Endothelial cell (in vitro differentiated cells): ENCODE results near the gene RAB11FIP4. TPM values are rescaled to one million over a fixed set of nuclear protein-coding genes. Genes with fewer than 3 reads are reported as not detected.

Source experiments
- DNase-seq: peaks from one replicate; pipeline ENCODE4 v3.0.0; 2021; ENCODE audit warnings: low spot score
- H3K27ac Mint-ChIP-seq: one replicate; pipeline ENCODE4 v1.8.0; 2021; ENCODE audit warnings: mixed read lengths, inconsistent platforms; ENCODE audit not compliant: unreplicated experiment
- H3K27me3 Mint-ChIP-seq: one replicate; pipeline ENCODE4 v1.8.0; 2021; ENCODE audit warnings: mild to moderate bottlenecking, moderate library complexity, mixed read lengths, inconsistent platforms; ENCODE audit not compliant: unreplicated experiment
- H3K36me3 Mint-ChIP-seq: one replicate; pipeline ENCODE4 v1.8.0; 2021; ENCODE audit warnings: mild to moderate bottlenecking, low read depth, mixed read lengths, inconsistent platforms; ENCODE audit not compliant: unreplicated experiment
- H3K4me1 Mint-ChIP-seq: one replicate; pipeline ENCODE4 v1.8.0; 2021; ENCODE audit warnings: mild to moderate bottlenecking, mixed read lengths, inconsistent platforms; ENCODE audit not compliant: unreplicated experiment
- H3K4me3 Mint-ChIP-seq: one replicate; pipeline ENCODE4 v1.8.0; 2021; ENCODE audit warnings: mild to moderate bottlenecking, mixed read lengths, inconsistent platforms; ENCODE audit not compliant: unreplicated experiment
- H3K9me3 Mint-ChIP-seq: one replicate; pipeline ENCODE4 v1.8.0; 2021; ENCODE audit warnings: mixed read lengths, inconsistent platforms; ENCODE audit not compliant: unreplicated experiment
- total RNA-seq: library from RNA; stranded (reverse); fragmentation: NEBNext Ultra II Directional; extraction: Animal tissue kit (Norgen Biotek cat#: 25700); gene quantifications from one replicate; pipeline ENCODE4 v1.2.1, GENCODE V29; 2021; ENCODE audit not compliant: unreplicated experiment
- TF ChIP-seq, protein P1 (sequence below): fragments of 200-600 bp; sonication (generic); IDR thresholded peaks from one replicate; pipeline ENCODE4 v1.5.0; 2021; ENCODE audit warnings: antibody characterized with exemption; ENCODE audit not compliant: unreplicated experiment

The RAB11FIP4 gene
- total RNA-seq, 1 donor from 2014 or later: 0.92 TPM

DNA sequence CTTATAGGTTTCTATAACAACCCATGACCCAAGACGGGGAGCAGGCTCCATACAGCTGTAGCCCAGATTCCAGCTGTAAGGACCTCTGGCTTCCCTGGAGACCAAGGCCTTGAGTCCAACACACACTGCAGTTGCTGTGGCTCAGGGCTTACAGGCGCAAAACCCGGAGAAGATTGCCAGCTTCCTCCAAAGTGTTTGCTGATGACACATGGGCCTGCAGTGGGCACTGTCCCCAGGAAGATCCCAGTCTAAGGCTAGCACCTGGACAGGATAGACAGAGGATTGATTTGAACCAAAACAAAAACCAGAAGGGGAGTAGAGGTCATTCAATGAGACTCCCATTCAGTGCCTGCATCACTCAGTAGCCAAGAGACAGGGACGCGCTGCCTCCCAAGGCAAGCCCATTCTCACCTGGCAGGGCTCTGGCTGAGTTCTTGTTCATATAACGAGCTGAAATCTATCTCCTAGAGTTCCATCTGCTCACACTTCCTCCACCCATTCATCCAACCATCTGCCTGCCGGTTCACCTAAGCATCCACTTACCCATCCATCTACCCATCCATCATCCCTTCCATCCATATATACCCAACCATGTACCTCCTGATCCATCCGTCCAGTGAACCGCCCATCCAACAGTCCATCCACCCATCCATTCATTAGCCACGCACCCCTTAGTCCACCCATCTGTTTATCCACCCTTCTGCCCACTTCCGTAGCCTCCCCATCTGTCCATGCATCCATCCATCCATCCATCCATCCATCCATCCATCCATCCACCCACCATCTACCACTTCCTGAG, 10.2 kb downstream of the RAB11FIP4 start:
- H3K27ac Mint-ChIP-seq: no peak overlapping the region
- no peaks in the 10 kb centered on the region for H3K36me3 Mint-ChIP-seq
- H3K9me3 Mint-ChIP-seq: no peaks in the 10 kb centered on the region
- no peaks in the 10 kb centered on the region for H3K27me3 Mint-ChIP-seq
- no peak for DNase-seq
- no peaks in the 10 kb centered on the region for H3K4me1 Mint-ChIP-seq
- TF ChIP-seq, protein P1, sequence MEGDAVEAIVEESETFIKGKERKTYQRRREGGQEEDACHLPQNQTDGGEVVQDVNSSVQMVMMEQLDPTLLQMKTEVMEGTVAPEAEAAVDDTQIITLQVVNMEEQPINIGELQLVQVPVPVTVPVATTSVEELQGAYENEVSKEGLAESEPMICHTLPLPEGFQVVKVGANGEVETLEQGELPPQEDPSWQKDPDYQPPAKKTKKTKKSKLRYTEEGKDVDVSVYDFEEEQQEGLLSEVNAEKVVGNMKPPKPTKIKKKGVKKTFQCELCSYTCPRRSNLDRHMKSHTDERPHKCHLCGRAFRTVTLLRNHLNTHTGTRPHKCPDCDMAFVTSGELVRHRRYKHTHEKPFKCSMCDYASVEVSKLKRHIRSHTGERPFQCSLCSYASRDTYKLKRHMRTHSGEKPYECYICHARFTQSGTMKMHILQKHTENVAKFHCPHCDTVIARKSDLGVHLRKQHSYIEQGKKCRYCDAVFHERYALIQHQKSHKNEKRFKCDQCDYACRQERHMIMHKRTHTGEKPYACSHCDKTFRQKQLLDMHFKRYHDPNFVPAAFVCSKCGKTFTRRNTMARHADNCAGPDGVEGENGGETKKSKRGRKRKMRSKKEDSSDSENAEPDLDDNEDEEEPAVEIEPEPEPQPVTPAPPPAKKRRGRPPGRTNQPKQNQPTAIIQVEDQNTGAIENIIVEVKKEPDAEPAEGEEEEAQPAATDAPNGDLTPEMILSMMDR: no peak
- H3K4me3 Mint-ChIP-seq: no peak overlapping the region

DNA sequence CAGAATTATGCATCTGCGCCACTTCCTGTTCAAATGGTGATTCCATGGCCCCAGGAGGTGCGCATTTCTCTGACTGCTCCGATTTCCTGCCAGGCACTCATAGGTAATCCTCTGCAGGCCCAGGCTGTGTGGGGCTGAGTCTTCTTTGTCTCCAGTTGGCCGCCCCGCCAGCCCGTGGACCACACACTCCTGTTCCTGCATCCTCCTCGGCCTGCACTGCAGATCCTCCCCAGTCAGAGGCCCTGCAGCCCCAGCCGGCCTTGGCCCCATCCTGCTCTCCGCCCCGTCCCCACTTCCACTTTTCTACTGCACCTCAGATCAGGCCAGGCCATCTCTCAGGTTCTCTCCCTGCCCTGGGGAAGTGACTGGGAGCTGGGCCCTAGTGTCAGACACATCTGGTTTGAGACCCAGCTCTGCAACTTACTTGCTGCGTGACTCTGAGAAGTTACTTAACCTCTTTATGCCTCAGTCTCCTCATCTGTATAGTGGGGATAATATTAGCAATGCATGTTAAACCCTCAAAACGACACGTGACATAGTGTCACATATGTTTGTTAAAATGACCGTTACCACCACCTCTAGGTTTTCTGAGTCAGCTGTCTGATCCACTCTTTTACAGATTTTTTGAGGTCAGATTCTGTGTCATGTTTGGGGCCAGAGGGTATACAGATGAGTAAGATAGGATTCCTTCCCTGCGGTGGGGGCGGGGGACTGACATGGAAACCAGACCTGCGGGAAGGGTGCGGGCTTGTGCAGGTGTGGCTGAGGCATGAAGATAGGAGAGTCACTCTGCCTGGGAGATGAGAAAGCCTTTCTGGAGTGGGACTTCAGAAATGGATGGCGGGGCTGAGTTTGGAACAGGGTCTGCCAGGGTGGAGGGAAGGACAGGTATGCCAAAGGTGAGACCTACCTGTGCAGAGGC, 12.8 kb downstream of the RAB11FIP4 start:
- Mint-ChIP-seq H3K27me3 (no peaks in the 10 kb centered on the region), H3K27ac (no peak overlapping the region), H3K9me3 (no peaks in the 10 kb centered on the region), H3K4me3 (no peak overlapping the region), H3K36me3 (no peaks in the 10 kb centered on the region), H3K4me1 (no peaks in the 10 kb centered on the region)
- DNase-seq: no peak
- TF ChIP-seq, protein P1: no peak

GRCh38 chr17:31405890-31406371, 14.5 kb downstream of the RAB11FIP4 start:
- TF ChIP-seq, protein P1: no peak
- H3K9me3 Mint-ChIP-seq: no peaks in the 10 kb centered on the region
- H3K36me3 Mint-ChIP-seq: no peaks in the 10 kb centered on the region
- no peak overlapping the region for H3K27ac Mint-ChIP-seq
- H3K4me1 Mint-ChIP-seq: no peaks in the 10 kb centered on the region
- no peak overlapping the region for H3K4me3 Mint-ChIP-seq
- DNase-seq: no peak
- H3K27me3 Mint-ChIP-seq: no peaks in the 10 kb centered on the region

- no peaks in the 10 kb centered on the region for H3K4me1 Mint-ChIP-seq
- no peak overlapping the region for H3K27ac Mint-ChIP-seq
- no peak overlapping the region for H3K4me3 Mint-ChIP-seq
- H3K27me3 Mint-ChIP-seq: no peaks in the 10 kb centered on the region
- H3K36me3 Mint-ChIP-seq: no peaks in the 10 kb centered on the region
- TF ChIP-seq, protein P1: no peak
- H3K9me3 Mint-ChIP-seq: no peaks in the 10 kb centered on the region
- no peak for DNase-seq
Measured at GRCh38 chr17:31408586-31408985, 17.1 kb downstream of the RAB11FIP4 start.
